C4-2B (cell line): Measurements from ENCODE around the gene CNTN4.

Source experiments
- ZFX ChIP-seq: fragments of 450-650 bp; IDR thresholded peaks from 2 replicates; pipeline ENCODE4 v1.6.1; 2017
- TF ChIP-seq, protein P1 (sequence below): fragments of 450-650 bp; conservative IDR thresholded peaks from 2 replicates; pipeline ENCODE4 v1.5.1; 2017; ENCODE audit warnings: mild to moderate bottlenecking

DNA sequence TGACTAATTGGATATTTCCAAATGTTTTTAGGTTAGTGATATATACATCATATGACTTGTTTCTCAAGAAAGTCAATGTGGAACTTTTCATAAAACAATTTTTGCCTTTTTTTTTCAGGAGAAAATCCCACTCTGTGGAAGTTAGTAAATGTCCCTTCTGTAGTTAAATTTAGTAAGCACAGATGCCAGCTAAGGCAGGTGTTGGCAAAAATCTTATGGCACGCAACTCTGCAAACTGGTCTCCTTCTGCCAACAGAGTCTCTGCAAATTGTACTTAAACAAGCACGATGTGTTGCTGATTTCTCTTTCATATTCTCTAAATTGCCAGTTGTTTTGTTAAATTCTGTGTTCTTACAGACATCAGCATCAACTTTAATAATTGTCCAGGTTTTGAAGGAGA is 777.7 kb downstream of the CNTN4 start:
- TF ChIP-seq, protein P1, sequence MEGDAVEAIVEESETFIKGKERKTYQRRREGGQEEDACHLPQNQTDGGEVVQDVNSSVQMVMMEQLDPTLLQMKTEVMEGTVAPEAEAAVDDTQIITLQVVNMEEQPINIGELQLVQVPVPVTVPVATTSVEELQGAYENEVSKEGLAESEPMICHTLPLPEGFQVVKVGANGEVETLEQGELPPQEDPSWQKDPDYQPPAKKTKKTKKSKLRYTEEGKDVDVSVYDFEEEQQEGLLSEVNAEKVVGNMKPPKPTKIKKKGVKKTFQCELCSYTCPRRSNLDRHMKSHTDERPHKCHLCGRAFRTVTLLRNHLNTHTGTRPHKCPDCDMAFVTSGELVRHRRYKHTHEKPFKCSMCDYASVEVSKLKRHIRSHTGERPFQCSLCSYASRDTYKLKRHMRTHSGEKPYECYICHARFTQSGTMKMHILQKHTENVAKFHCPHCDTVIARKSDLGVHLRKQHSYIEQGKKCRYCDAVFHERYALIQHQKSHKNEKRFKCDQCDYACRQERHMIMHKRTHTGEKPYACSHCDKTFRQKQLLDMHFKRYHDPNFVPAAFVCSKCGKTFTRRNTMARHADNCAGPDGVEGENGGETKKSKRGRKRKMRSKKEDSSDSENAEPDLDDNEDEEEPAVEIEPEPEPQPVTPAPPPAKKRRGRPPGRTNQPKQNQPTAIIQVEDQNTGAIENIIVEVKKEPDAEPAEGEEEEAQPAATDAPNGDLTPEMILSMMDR, result no peak
- no peak for TF ChIP-seq ZFX
